NCI-H1105 treated with DMSO at 0.1 percent for 48 hours (cell line): Measurements from ENCODE around the gene DBF4.
"Not testable (repeated sequence)": the region's sequence is repeated elsewhere in the genome, so short reads cannot be mapped to it uniquely, and the experiment has no call there.

Experiments
- DNase-seq: peaks from one replicate; lab custom pipeline; 2025; lab: John Stamatoyannopoulos, UW

Gene DBF4, protein sequence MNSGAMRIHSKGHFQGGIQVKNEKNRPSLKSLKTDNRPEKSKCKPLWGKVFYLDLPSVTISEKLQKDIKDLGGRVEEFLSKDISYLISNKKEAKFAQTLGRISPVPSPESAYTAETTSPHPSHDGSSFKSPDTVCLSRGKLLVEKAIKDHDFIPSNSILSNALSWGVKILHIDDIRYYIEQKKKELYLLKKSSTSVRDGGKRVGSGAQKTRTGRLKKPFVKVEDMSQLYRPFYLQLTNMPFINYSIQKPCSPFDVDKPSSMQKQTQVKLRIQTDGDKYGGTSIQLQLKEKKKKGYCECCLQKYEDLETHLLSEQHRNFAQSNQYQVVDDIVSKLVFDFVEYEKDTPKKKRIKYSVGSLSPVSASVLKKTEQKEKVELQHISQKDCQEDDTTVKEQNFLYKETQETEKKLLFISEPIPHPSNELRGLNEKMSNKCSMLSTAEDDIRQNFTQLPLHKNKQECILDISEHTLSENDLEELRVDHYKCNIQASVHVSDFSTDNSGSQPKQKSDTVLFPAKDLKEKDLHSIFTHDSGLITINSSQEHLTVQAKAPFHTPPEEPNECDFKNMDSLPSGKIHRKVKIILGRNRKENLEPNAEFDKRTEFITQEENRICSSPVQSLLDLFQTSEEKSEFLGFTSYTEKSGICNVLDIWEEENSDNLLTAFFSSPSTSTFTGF

GRCh38 chr7:87876040-87876868 lies at the start of gene DBF4, which contains the start of gene SLC25A40:
Gene DBF4 (plus strand): TSS chr7:87876493. CDS start chr7:87876733, 240 bp downstream.
Gene SLC25A40 (minus strand): TSS chr7:87876360. CDS start chr7:87858727, 17,633 bp downstream.
- peak; percentile 94 for DNase-seq

- not testable (repeated sequence) for DNase-seq
Observed at GRCh38 chr7:87828383-87828782, 47.9 kb upstream of the DBF4 start.

- no peak for DNase-seq
Observed at GRCh38 chr7:87831097-87831496, 45.2 kb upstream of the DBF4 start.

DNA sequence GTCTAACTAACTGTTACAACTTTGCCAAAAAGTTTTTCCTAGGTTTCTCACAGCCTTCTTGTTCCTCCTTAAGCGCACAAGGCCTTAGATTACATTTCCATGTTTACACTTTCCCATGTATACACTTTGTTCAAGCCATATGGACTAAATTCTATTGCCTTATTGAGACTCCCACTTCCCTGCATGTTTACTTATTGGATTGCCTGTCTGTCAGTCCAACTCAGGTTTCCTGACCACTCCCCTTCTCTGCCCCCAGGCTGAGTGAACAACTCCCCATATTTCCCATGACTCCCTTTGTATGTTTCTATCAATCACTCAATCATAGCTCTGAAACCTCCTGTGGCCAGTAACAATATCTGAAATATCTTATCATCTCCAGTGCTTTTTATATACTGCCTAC lies 43.2 kb upstream of the DBF4 start:
- no peak for DNase-seq

DNA sequence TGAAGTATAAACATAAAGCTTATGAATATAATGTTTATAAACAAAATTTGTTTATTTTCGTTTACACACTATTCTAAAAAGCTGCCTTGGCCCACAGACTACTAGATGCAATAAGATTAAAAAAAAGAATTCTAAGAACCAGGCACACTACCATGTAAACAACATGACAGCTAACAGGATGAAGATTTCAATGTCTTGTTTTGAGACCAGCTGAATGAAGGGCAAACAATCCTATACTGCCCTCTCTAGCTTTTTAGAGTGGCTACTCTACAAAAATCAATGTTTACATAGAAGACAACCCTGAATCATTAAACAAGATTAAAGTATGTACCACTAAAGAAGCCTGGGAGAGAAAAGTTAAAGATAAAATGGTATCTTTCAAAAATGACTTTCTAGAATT lies 38.7 kb upstream of the DBF4 start:
- no peak for DNase-seq

GRCh38 chr7:87850836-87851593 lies 25.3 kb upstream of the DBF4 start:
- DNase-seq, result no peak

DNA sequence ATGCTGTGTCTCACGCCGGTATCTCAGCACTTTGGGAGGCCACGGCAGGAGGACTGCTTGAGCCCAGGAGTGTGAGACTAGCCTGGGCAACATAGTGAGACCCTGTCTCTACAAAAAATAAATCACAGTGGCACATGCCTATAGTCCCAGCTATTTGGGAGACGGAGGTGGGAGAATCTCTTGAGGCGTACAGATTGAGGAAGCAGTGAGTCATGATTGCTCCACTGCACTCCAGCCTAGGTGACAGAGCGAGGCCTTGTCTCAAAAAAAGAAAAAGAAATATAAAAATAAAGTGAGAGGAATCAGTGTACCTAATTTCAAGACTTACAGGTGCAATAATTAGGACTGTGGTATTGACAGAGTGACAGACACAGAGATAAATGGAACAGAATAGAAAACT lies 24.0 kb upstream of the DBF4 start:
- no peak for DNase-seq

- DNase-seq, result no peak
Observed at GRCh38 chr7:87853237-87853864, 22.9 kb upstream of the DBF4 start.

- no peak for DNase-seq
Observed at GRCh38 chr7:87858417-87859100, 17.7 kb upstream of the DBF4 start.

DNA sequence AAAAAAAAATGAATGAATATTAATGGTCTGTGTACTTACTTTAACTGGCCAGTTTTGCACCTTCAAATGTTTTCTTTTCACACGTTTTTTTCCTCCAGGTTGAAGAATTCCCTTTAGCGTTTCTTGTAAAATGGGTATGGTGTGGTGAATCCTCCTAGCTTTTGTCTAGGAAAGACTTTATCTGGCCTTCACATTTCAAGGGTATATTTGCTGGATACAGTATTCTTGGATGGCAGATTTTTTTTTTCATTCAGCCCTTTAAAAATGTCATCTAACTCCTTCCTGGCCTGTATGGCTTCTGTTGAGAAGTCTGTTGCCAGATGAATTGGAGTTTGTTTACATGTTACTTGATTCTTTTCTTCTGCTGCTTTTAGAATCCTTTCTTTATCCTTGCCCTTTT lies 10.2 kb upstream of the DBF4 start:
- no peak for DNase-seq

DNA sequence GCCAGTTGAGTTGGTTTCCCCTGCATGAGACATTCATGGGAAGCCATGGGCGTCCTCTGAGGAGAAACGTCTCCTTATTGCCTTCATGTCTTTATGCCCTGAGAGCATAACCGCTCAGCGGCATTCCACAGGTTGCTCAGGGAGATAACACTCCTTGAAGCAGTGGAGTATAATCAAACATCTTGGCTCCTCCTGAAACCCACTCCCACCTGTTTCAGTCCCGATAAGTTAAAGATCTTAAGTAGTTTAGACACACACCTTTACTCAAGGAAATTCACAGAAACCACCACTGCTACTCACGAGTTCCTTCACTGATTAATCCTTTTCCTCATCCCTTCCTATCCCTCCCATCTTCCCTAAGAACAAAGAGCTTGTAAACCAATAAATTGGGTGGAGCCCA lies 9.8 kb upstream of the DBF4 start:
- DNase-seq, result not testable (repeated sequence)

- no peak for DNase-seq
Observed at GRCh38 chr7:87870471-87870870, 5.8 kb upstream of the DBF4 start.

- DNase-seq, result no peak
Observed at GRCh38 chr7:87872346-87872745, 3.9 kb upstream of the DBF4 start.

DNA sequence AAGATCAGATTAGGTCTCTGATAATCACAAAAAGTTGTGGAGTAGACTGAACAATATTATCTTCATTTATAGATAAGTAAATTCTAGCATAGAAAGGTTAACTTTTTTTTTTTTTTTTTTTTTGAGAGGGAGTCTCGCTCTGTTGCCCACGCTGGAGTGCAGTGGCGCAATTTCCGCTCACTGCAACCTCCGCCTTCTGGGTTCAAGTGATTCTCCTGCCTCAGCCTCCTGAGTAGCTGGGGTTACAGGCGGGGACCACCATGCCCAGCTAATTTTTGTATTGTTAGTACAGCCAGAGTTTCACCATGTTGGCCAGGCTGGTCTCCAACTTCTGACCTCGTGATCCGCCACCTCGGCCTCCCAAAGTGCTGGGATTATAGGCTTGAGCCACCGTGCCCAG lies 3.0 kb upstream of the DBF4 start:
- DNase-seq, result not testable (repeated sequence)

DNA sequence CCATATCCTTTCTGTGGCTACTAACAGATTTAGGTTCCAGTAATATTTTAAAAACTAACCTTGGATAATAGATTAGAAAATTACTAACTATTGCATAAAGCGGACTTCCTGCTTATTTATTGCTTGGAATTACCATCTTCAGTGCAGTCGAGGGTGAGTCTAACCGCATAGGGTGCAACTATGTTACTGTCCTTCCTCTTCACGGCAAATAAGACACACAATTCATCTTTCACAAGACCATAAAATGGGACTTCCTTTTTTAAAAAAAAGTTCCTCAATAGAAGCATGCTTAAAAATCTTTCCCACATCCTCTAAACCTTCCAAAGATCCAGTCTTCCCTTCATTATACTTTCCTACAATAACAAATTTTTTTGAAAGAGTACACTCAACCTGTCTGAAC lies 2.2 kb upstream of the DBF4 start:
- DNase-seq, result no peak

DNA sequence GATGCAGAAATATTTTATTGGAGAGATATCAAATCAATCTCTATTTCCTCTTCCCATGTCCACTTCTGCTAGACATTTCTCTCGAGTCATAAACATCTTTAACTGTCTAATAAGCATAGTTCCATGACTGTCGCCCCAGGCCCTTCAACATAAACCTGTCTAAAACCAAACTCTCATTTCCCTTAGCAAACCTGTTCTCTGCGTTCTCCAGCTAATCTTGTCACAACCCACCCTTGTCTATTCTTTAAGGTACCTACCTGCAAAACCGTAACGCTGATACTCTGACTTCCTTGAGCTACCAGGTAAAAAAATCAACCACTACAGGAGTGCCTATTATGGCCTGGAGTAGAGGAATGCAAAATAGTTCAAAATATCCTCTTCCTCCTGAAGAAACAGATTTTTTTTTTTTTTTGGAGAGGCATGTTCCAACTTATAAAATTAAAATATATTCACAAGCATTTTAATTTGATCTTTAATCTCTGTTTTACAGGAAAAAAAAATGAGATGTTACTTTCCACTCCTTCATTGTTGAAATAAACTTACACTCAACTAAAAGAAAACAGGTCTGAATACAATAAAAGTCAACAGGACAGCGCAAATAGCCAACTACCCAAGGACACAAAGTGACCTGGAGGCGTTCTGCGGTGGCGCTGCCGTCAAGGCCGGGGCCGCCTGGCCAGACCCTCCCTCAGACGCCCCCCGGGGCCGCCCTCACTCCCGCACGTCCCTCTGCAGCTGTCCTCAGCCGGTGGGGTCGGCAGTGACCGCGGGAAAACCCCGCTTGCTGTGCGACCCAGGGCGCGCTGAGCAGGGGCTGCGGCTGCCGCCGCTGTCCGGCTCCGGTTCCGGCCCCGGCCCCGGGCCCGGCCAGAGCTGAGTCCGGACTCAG lies 898 bp upstream of the DBF4 start:
- no peak for DNase-seq

DNA sequence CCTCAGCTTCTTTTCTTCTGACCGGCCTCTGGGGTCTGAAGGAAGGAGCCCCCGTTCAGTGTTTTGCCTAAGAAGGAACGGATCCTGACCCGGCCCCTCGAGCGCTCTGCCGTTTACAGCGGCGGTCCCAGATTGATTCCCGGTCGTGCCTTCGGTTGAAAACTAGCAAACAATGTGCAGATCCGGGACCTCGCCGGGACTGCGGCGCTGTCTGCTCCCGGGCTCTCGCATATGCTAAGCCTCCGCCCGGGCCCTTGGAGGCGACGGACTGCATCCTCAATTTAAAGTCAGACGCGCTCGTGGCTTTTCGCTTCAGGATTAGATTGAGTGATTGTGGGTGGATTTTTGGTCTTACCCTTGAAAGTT lies 559 bp downstream of the DBF4 start:
- DNase-seq, result peak; percentile 57

GRCh38 chr7:87877366-87878040 lies 1.2 kb downstream of the DBF4 start:
- no peak for DNase-seq

DNA sequence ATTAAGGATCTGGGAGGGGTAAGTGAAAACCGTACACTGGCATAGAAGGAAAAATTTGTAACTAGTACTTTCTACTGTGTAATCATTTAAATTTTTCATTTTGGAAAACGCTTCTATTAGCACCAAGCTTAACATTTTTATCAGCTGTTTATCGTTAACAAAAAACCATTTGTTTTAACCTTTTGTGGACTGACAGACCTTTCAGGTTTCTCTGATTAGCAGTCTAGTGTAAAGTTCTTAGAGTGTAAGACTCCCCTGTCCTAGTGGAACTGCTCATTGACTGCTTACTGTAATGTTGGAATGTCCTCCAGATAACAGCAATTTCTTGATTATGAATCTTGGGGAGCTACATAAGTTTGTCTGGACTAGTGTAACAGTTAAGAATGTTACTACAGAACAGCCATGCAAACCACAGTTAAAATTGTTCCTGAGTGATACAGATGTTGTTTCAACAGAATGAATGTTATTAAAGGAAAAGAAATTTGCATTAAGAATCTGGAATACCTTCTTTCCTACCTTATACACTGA lies 2.0 kb downstream of the DBF4 start:
- DNase-seq, result no peak
